Hepatocyte (in vitro differentiated cells): ENCODE measurements around the gene AAGAB.

Experiments
- EZH2 ChIP-seq: fragments of 200-600 bp; sonication (generic); IDR thresholded peaks from 2 replicates; pipeline ENCODE4 v1.6.1; 2016; ENCODE audit warnings: antibody characterized with exemption, mild to moderate bottlenecking, borderline replicate concordance
- EZH2phosphoT487 ChIP-seq: fragments of 200-600 bp; sonication (generic); IDR thresholded peaks from one replicate; pipeline ENCODE4 v1.6.1; 2018; ENCODE audit warnings: antibody characterized with exemption, mild to moderate bottlenecking, low read depth, moderate library complexity; ENCODE audit not compliant: unreplicated experiment, severe bottlenecking
- TF ChIP-seq, protein P1 (sequence below): fragments of 200-600 bp; sonication (generic); IDR thresholded peaks from 2 replicates; pipeline ENCODE4 v1.5.1; 2016; ENCODE audit warnings: antibody characterized with exemption, mild to moderate bottlenecking; ENCODE audit not compliant: poor library complexity

DNA sequence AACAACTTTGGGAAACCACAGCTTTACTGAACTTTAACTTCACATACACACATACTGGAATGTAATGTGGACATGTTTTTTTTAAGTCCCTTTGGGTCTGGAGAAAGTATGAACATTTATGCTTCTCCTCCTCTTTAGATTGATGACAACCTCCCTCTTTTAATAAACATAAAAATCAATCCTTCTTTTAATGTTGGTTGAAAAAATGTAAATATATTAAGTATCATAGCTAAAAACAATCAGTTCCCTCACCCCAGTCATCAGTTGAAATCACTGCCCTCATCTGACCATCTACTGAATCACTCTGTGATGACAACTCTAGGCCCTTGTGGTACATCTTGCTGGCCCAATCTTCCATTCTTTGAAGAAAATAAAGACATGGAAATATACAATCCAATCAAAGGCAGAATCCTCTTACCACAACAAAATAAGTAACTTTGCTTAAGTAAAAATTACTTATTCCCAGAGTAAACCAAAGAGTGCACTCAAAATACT lies 6.4 kb downstream of the AAGAB start:
- TF ChIP-seq, protein P1, sequence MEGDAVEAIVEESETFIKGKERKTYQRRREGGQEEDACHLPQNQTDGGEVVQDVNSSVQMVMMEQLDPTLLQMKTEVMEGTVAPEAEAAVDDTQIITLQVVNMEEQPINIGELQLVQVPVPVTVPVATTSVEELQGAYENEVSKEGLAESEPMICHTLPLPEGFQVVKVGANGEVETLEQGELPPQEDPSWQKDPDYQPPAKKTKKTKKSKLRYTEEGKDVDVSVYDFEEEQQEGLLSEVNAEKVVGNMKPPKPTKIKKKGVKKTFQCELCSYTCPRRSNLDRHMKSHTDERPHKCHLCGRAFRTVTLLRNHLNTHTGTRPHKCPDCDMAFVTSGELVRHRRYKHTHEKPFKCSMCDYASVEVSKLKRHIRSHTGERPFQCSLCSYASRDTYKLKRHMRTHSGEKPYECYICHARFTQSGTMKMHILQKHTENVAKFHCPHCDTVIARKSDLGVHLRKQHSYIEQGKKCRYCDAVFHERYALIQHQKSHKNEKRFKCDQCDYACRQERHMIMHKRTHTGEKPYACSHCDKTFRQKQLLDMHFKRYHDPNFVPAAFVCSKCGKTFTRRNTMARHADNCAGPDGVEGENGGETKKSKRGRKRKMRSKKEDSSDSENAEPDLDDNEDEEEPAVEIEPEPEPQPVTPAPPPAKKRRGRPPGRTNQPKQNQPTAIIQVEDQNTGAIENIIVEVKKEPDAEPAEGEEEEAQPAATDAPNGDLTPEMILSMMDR, result no peak
- TF ChIP-seq EZH2, result no peak
- TF ChIP-seq EZH2phosphoT487, result no peak
